ENCODE measurements around the gene ID2. TPM values are rescaled to one million over a fixed set of nuclear protein-coding genes. Genes with fewer than 3 reads are reported as not detected.

The ID2 gene
- total and polyA plus RNA-seq, 10 of the 15 experiments (the other 5 are each of a cell fraction or from before 2014, with no cell fraction given), result 39.0 to 613 (median 73.6) TPM

- no peak for TF ChIP-seq BCLAF1 (IDR thresholded peaks at IDR 0.05)
Observed at GRCh38 chr2:8691859-8692437, 10.1 kb downstream of the ID2 start (continued).

- no TSS peak for BruUV-seq (replicated peaks)
- no peak overlapping the region for H3K27ac ChIP-seq (ENCODE audit: control insufficient read depth, insufficient read depth)
- H3K9me3 ChIP-seq (replicated peaks; ENCODE audit: control insufficient read depth, insufficient read depth, low read length), result no peaks in the 10 kb centered on the region; the same call in 2 of the 3 replicates
- no peaks in the 10 kb centered on the region for H4K20me1 ChIP-seq (ENCODE audit: control insufficient read depth, insufficient read depth)
- ChIA-PET RAD21 (ENCODE audit: unreplicated experiment) (interaction anchor here (1.0 to 1.7 kb wide), 5 partner anchors 69 to 447 kb away, joined by 3 to 14 read pairs (median 5); no protein-coding TSS in a partner anchor), SMC1A (ENCODE audit: uncharacterized antibody, unreplicated experiment) (interaction anchor here (0.9 to 2.0 kb wide), 8 partner anchors 11 to 400 kb away, joined by 3 to 6 read pairs (median 3); partner anchors contain the start of gene ID2), POLR2A (no interaction called here), CTCF (interaction anchor here (0.6 to 2.3 kb wide), 25 partner anchors 11 to 1595 kb away, joined by 3 to 22 read pairs (median 4); no protein-coding TSS in a partner anchor)
- H3K9ac ChIP-seq (ENCODE audit: control insufficient read depth, insufficient read depth, low read length), result no peak overlapping the region
- no peaks in the 10 kb centered on the region for H3K79me2 ChIP-seq (ENCODE audit: control insufficient read depth, insufficient read depth, low read length)
- H2AFZ ChIP-seq (ENCODE audit: control insufficient read depth, low read depth, low read length), result no peak overlapping the region; the same call in 1 of the 2 replicates
- in situ Hi-C loops (cut with MboI) (no loop called here), intact Hi-C loops (cut with micrococcal nuclease; ENCODE audit: unreplicated experiment) (loop anchor here (2.0 kb wide), 1 partner anchor 68 kb away; no protein-coding TSS in a partner anchor)
- WGBS (ENCODE audit: insufficient coverage, insufficient replicate concordance, low lambda C conversion rate, missing lambda C conversion rate), result 14% methylated on average over 7 of the region's 7 CpGs
- no peaks in the 10 kb centered on the region; the same call in 1 of the 2 replicates for H3K4me1 ChIP-seq (ENCODE audit: control insufficient read depth, insufficient read depth, low read length)
- ATAC-seq, result no peak; the same call in 2 of the 3 replicates
- H3K27me3 ChIP-seq (replicated peaks in 1 of 2; ENCODE audit: control insufficient read depth in 2 of 2, insufficient read depth in 2 of 2, low read length in 1 of 2), result no peaks in the 10 kb centered on the region
- no peak for DNase-seq (ENCODE audit: low read depth, low spot score)
- no peak for FAIRE-seq
- peak overlapping the region; percentile 44; the same call in 1 of the 2 replicates for H3K4me3 ChIP-seq
- no peak overlapping the region for H3K4me2 ChIP-seq (ENCODE audit: control insufficient read depth, insufficient read depth)
- no peaks in the 10 kb centered on the region for H3K36me3 ChIP-seq (ENCODE audit: control insufficient read depth in 2 of 2, insufficient read depth in 2 of 2, low read length in 1 of 2)
- TF ChIP-seq MLLT1 (IDR thresholded peaks at IDR 0.05), result no peak
- TF ChIP-seq EED (IDR thresholded peaks at IDR 0.05; ENCODE audit: low read depth), result no peak
- TF ChIP-seq RCOR1 (conservative IDR thresholded peaks at IDR 0.05; ENCODE audit: low read depth, low read length), result no peak
- no peak for TF ChIP-seq DPF2 (IDR thresholded peaks at IDR 0.05)
- TF ChIP-seq MYB (IDR thresholded peaks at IDR 0.05; ENCODE audit: borderline replicate concordance, low read depth, low read length), result no peak
- no peak for TF ChIP-seq RBBP5 (conservative IDR thresholded peaks at IDR 0.05)
- no peak for TF ChIP-seq KAT2A (conservative IDR thresholded peaks at IDR 0.05; ENCODE audit: control insufficient read depth, low read depth, low read length)
- no peak for TF ChIP-seq CUX1 (IDR thresholded peaks at IDR 0.05; ENCODE audit: insufficient replicate concordance, low read depth, low read length)
- no peak for TF ChIP-seq POLR2AphosphoS2 (IDR thresholded peaks at IDR 0.05; ENCODE audit: low read depth, low read length)
- TF ChIP-seq SMAD5 (IDR thresholded peaks at IDR 0.05; ENCODE audit: low read depth), result no peak
- TF ChIP-seq SUZ12 (IDR thresholded peaks at IDR 0.05; ENCODE audit: unreplicated experiment), result no peak
Observed at GRCh38 chr2:8692783-8693156, 10.9 kb downstream of the ID2 start.

All from GM12878 (cell line).